Suppressor macrophage treated with lipopolysaccharide for 4 hours (primary cell): ENCODE results near the gene LRRC31.

Experiments used
- DNase-seq: peaks from one replicate; pipeline ENCODE4 v3.0.0-alpha.2; 2020

The LRRC31 gene

GRCh38 chr3:169869484-169870220 is at the start of gene LRRC31:
Gene LRRC31, minus strand, starts transcription at chr3:169869935. Its CDS starts 128 bp downstream, at chr3:169869807.
- DNase-seq, result peak; percentile 31

- DNase-seq, result peak; percentile 31
Observed at GRCh38 chr3:169914321-169914720, 44.6 kb upstream of the LRRC31 start.

- no peak for DNase-seq
Observed at GRCh38 chr3:169913323-169913722, 43.6 kb upstream of the LRRC31 start.

GRCh38 chr3:169911272-169911671 is 41.5 kb upstream of the LRRC31 start, which contains the start of gene SAMD7:
Gene SAMD7, plus strand, starts transcription at chr3:169911572. Its CDS starts 7,927 bp downstream, at chr3:169919499.
- no peak for DNase-seq

GRCh38 chr3:169907944-169908343 is 38.2 kb upstream of the LRRC31 start:
- no peak for DNase-seq

GRCh38 chr3:169907476-169907875 is 37.7 kb upstream of the LRRC31 start:
- DNase-seq, result no peak

- no peak for DNase-seq
Observed at GRCh38 chr3:169905404-169905803, 35.7 kb upstream of the LRRC31 start.

- DNase-seq, result no peak
Observed at GRCh38 chr3:169901453-169901852, 31.7 kb upstream of the LRRC31 start.

GRCh38 chr3:169897284-169897683 is 27.5 kb upstream of the LRRC31 start:
- no peak for DNase-seq

- DNase-seq, result no peak
Observed at GRCh38 chr3:169895072-169895471, 25.3 kb upstream of the LRRC31 start.

- DNase-seq, result no peak
Observed at GRCh38 chr3:169894110-169894509, 24.4 kb upstream of the LRRC31 start.

GRCh38 chr3:169891886-169892285 is 22.2 kb upstream of the LRRC31 start:
- DNase-seq, result no peak

GRCh38 chr3:169886671-169887070 is 16.9 kb upstream of the LRRC31 start:
- DNase-seq, result no peak

- DNase-seq, result peak; percentile 11
Observed at GRCh38 chr3:169880576-169881250, 11.0 kb upstream of the LRRC31 start.

- no peak for DNase-seq
Observed at GRCh38 chr3:169879845-169880575, 10.3 kb upstream of the LRRC31 start.

GRCh38 chr3:169879013-169879557 is 9.3 kb upstream of the LRRC31 start:
- DNase-seq, result no peak

- no peak for DNase-seq
Observed at GRCh38 chr3:169871129-169871886, 1.6 kb upstream of the LRRC31 start.

- no peak for DNase-seq
Observed at GRCh38 chr3:169868369-169868768, 1.4 kb downstream of the LRRC31 start.

- DNase-seq, result peak; percentile 13
Observed at GRCh38 chr3:169867584-169868210, 2.0 kb downstream of the LRRC31 start.

GRCh38 chr3:169865176-169865767 is 4.5 kb downstream of the LRRC31 start:
- DNase-seq, result peak; percentile 52

GRCh38 chr3:169864270-169864669 is 5.5 kb downstream of the LRRC31 start:
- no peak for DNase-seq

GRCh38 chr3:169863458-169863899 is 6.3 kb downstream of the LRRC31 start:
- peak; percentile 82 for DNase-seq
